CD4-positive, alpha-beta T cell treated with Interleukin-4 for 4 hours (primary cell): Measurements from ENCODE around the gene C8G.

ENCODE experiments used
- DNase-seq: peaks from one replicate; pipeline ENCODE4 v3.0.0-alpha.2; 2020

C8G gene

DNA sequence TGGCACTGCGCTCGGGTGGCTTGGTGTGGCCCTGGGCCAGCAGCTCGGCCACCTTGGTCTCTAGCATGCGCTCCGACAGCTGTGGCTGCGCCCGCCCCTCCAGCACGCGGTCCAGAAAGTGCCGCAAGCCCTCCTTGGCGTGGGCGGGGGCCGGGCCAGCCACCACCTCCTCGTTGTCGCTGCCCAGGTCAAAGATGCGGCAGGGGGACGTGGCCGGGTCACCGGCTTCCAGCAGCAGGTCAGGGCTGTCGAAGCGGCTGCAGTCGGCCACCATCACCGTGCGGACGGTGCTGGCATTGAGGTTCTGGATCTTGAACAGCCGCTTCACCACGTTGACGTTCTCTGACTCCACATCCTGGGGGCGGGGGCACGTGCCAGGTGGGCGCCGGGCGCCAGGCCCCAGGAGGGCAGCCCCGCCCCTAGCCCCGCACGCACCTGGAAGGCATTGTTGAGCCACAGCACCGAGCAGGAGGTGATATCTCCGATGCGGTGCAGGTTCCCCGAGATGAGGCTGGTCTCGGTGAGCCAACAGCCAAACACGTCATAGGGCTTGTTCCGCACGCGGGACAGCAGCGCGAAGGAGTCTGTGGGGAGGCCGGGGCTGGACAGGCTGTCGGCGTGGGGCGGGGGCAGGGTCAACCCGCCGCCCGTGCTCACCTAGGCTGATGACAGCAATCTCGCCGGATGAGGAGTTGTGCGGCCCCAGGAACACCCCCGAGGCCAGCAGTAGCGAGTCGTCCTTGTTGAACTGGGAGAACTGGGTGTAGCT is 2.7 kb upstream of the C8G start:
- DNase-seq = no peak

DNA sequence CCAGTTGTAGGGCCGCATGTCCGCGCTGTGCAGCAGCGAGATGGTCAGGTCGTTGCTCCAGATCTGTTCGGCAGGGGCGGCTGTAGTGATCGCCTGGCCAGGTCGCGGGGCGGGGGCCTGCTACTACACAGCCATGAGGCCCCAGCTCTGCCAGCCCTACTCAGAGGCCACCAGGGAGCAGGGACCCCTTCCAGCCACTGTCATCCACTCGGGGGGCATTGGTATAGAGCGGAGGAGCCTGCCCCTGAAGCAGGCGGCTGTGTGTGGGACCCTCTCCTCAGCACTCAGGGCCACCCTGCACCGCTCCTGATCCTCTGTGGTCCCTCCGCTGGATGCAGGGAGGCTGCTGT is 2.2 kb upstream of the C8G start:
- no peak for DNase-seq

DNA sequence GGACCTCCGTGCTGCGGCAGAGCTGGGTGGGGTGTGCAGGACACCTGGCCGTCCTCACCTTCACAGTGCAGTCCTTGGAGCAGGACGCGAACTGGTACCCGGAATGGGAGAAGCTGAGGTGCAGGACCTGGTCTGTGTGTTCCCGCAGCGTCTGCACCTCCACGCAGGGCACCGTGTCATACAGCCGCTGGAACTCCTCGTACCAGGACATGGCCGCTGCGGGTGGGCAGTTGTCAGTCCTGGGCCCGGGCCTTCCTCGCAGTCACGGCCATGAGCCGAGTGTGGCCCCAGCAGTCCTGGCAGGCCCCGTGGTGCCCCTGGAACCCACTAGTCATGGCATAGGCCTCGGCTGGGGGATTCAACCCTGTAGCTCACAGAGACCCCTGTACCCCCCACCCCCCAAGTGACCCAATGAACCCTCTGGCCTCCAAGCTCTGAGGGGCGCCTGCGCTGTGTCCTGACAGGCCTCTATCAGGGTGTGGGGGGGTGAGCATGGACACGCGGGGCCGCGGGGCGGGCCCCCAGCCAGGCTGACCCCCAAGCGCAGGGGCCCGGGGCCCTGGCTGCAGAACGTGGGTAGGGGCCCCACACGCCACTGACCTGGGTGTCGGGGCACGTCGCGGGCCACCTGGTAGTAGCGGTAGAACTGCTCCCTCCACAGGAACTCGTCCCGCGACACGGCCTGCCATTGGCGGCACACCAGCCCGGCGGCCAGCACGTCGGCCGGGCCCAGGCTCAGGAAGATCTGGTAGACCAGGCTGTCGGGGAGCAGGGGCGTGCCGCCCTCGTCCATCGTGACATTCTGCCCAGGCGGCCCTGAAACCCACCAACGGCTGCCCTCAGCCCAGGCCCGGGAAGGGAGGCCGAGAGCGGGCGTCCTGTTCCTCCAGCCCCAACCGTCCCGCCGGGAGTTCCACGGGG is 1.5 kb upstream of the C8G start:
- no peak for DNase-seq

DNA sequence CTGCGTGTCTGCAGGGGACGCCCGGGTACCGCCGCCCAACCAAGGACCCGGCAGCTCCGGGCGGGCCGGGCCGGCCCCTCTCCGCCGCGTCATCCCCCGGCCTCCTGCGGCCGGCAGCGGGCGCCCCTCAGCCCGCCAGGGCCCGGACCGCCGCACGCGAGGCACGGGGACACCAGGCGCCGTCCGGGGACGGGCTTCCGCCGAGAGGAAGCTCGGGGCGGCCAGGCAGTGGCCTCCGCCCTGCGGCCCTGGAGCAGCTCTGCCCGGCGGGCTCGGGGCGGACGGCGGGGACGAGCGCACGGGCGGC is 878 bp upstream of the C8G start:
- no peak for DNase-seq

DNA sequence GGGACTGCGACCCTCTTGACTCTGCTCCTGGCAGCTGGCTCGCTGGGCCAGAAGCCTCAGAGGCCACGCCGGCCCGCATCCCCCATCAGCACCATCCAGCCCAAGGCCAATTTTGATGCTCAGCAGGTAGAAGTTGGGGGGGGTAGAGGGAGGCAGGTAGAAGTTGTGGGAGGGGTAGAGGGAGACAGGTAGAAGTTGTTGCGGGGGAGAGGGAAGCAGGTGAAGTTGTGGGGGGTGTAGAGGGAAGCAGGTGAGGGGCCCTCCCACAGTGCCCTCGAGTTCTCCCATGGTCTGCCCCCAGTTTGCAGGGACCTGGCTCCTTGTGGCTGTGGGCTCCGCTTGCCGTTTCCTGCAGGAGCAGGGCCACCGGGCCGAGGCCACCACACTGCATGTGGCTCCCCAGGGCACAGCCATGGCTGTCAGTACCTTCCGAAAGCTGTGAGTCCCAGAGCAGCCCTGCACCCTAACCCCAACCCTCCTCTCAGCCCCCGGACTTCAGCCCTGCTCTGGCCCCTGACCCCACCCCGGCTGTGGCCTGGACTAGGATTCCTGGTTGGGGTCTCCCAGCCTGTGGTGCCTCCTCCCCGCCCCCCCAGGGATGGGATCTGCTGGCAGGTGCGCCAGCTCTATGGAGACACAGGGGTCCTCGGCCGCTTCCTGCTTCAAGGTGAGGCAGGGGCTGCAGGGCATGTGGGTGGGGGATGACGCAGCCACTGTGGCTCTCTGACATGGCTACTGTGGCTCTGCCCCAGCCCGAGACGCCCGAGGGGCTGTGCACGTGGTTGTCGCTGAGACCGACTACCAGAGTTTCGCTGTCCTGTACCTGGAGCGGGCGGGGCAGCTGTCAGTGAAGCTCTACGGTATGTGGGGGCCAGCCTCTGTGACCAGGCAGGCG is 537 bp downstream of the C8G start:
- no peak for DNase-seq

DNA sequence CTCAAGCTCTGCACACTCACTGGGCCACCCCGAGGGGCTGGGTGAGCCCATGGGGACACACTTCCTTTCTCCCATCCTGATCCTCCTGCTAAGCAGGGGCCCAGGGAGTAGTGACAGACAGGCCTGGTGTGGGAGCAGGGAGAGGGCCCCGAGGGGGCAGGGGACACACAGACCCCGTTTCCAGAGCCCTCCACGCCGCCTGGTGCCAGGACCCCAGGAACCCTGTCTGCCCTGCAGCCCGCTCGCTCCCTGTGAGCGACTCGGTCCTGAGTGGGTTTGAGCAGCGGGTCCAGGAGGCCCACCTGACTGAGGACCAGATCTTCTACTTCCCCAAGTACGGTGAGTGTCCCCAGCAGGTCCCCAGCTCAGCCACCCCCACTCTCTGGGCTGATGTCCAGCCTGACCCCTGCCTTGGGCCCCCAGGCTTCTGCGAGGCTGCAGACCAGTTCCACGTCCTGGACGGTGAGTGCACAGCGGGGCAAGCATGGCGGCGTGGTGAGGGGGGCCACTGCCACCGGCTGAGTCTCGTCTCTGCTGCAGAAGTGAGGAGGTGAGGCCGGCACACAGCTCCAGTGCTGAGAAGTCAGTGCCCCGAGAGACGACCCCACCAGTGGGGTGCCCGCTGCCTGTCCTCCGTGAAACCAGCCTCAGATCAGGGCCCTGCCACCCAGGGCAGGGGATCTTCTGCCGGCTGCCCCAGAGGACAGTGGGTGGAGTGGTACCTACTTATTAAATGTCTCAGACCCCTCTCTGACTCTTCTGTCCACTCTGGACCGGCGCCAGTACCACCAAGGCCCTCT is 1.4 kb downstream of the C8G start:
- no peak for DNase-seq

DNA sequence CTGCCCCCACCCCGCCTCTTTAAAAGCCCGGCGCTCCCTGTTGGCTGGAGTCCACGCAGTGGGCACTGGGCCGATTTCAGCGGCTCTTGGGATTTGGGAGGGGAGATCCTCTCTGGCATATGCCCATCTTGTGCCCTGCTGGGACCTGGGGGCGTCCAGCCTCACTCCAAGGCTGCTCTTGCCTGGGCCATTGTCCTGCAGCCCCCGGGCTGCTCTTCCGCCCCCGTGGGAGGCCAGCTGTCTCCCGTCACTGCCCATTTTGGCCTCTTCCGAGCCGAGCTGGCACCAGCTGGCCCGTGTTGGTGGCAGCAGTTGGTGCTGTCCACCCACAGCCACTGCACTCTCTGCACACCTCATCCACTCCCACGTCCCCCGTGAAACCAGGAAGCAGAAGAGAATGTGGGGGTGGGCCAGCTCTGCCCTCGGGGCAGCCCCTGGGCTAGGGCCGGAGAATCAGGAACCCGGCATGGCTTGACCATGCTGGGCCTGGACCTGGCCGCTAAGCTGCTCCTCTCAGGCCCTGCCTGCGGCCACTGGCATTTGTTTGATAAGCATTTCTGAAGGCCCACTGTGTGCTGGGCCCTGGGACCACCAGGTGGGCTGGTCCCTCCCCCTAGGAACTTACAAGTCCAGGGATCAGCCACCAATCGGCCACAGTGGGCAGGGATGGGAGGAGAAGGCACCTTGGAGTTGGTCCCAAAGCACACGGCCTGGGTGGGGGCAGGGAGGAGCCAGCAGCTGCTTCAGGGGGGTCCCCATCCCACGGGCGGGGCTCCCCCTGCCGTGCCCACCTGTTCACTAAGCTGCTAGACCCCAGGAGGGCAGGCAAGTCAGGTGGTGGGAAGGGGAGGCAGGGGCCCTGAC is 2.2 kb downstream of the C8G start:
- DNase-seq = no peak

DNA sequence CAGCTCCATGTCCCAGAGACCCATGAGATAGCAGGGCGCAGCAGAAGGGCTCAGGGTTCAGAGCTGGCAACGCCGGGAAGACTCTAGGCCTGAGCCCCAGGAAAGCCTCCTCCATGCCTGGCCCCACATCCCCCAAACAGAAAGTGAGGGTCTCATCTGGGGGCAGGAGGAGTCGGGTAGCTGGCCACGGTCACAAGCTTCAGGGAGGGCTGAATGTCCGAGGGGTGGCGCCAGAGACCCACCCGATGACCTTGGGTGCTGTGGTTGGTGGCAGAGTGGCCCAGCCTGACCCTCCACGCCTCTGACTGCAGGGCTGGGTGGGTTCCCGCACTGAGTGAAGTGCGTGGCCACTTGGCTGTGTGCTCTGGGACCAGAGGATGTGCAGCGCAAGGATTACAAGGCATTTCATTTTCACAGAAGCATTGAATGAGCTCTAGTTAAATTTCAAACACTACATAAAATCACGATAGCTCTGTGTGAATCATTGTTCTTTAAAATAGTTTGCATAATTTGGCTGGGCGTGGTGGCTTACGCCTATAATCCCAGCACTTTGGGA is 3.0 kb downstream of the C8G start:
- DNase-seq = no peak

DNA sequence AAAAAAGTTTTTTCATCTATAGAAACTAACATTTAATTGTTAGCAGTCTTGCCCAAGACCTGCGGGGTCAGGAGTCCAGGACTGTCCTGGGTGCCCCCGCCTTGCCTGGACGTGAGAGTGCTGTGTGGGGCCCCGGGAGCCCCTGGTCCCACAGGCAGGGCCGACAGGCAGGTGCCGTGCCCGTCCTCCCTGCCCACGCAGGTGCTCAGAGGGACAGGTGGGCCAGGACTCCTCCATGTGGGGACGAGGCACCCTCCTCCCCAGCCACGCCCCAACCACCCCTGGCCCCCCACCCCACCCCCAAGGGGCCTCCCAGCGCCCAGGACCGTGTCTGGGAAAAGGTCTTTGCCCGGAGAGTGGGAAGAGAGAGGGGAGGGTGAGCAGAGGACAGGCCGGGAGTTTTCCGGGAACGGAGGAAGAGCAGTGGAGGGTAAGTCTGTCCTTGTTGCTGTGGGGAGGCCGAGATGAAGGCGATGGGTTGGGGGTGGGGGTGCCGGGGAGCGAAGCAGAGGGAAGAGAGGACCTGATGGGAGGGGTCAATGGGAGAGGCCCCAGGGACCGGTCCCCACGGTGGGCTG is 4.3 kb downstream of the C8G start:
- no peak for DNase-seq

DNA sequence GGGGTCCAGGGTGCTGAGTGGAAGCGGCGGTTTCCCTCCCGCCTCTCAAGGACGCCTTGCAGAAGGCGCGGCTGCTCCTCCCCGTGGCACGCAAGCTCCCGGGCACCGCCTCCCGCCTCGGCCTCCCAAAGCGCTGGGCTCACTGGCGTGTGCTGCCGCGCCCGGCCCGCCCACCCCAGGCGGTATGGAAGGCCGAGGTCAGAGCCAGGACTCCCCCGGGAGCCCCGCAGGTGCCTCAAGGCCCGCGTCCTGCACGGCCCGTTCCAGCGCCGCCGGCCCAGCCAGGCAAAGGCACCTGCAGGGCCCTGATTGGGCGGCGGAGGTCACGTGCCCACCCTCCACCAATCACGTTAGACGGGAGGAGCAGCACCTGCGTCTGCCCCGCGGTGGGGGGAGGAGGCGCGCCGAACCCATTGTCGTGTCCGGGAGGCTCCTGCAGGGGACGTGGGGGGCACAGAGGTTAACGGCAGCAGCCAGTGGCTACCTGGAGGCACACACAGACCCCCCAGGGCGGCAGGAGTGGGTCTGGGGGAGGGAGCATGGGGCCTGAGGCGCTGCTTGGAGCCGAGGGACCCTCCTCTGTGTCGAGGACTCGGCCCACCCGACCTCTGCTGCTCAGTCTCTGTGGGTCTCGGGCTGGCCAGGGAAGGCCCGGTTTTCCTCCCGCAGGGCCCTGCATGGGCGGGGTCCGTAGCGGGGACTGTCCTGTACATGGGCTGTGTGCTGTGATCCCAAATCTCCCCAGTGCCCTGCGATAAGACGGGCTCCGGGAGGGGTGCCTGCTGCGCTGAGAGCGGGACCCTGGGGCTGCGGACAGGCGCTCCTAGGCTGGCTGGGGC is 5.0 kb downstream of the C8G start:
- peak; percentile 96 for DNase-seq

DNA sequence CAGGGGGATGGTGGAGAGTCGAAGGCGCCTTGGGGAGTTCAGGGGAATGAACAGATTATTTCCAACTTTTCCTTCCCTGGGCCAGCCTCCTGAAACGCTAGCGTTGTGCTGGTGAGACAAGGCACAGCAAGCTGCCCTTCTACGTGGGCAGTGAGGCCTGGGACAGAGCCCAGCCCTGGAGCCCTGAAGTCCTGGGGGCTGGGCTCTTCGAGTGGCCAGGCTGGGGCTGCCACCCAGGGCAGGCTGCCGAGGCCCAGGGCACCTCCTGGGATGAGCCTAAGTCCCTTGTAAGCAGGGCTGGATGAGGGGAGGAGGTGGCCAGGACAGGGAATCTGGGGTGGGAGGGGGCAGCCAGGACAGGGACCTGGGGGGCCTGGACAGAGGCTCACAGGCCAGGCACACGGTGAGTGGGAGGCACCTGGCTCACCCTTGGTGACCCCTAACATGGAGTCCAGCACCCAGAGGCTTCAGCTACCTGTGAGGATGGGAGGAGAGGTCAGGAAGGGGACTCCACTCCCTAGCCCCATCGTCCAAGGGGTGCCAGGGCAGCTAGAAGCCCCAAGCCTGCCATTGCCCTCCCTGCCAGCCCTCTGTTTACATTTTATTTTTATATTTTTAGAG is 5.7 kb downstream of the C8G start:
- no peak for DNase-seq

DNA sequence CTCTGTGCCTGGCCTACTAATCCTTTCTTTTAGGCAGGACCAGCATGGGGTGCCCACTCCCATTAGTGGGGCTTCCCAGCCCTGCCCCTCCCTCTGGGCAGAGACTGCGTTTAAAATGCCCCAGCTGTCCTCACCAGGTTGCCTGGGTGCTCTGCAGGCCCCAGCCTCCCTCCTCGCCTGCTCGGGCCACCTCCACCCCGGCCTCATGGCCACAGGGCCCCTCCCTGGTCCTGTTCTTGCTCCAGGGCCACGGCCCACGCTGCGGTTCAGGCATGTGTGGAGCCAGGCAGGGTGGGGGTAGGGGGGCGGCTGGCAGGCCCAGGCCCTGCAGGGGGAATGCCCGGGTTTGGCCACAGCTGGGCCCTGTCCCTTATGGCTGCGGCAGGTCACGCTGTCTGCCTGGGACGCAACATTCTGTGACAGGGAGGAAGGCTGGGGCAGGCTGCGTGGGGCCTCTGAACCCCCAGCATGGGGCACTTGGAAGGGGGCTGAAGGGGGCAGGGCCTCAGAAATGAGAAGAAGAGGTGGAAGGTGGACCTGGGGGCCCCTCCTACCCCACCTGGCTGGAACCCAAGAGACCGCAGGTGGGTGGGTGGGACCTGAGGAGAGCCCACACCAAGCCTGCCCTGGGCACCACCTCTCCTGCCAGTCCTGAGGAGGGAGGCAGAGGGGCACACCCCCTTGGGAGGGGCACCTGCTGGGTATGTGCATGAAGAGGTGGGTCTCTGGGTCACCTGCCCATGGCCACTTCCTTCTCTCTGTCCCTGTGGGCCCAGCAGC is 6.7 kb downstream of the C8G start, which contains the start of gene LCN12:
LCN12 (plus strand) TSS at position 733 of the 780 bp plus-strand sequence. CDS start 55 bp downstream, outside the sequence.
- DNase-seq = no peak

DNA sequence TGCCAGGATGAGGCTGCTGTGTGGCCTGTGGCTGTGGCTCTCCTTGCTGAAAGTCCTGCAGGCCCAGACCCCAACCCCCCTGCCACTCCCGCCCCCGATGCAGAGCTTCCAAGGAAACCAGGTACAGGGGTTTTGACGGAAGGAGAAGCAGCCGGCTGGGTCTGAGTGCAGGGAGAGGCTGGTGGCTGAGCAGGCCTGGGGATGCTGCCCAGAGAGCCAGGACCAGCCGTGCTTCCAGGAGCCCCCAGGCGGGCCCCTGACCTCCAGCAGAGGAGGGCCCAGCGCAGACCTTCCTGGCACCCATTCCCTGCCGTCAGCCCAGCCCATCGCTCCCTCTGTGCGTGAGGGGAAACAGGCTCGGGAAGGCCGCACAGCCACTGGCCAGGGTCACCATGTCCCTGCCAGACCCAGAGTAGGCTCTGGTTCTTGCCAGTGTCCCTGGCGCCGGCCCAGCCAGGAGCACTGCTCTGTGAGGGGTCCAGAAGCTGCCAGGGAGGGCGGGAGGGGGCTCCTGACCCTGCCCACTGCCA is 7.3 kb downstream of the C8G start:
- DNase-seq = no peak

DNA sequence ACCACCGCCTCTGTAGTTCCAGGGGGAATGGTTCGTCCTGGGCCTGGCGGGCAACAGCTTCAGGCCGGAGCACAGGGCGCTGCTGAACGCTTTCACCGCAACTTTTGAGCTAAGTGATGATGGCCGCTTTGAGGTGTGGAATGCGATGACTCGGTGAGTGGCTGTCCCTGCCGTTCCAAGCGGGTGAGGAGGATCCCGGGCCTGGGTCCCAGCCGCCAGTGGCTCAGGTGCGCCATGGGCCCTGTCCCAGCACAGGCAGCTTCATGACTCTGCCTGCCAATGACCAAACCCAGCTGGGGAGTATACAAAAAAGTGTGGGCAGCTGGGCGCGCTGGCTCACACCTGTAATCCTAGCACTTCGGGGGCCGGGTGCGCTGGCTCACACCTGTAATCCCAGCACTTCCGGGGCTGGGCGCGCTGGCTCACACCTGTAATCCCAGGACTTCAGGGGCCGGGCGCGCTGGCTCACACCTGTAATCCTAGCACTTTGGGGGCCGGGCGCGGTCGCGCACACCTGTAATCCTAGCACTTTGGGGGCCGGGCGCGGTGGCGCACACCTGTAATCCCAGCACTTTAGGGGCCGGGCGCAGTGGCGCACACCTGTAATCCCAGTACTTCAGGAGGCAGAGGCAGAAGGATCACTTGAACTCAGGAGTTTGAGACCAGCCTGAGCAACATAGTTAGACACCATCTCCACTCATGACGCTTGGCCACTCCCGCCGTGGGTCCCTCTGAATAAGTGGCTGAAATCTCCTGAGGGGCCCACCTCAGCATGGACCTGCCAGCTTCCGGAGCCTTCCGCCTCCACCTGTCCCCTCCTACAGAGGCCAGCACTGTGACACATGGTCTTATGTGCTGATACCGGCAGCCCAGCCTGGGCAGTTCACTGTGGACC is 8.1 kb downstream of the C8G start:
- DNase-seq = no peak

DNA sequence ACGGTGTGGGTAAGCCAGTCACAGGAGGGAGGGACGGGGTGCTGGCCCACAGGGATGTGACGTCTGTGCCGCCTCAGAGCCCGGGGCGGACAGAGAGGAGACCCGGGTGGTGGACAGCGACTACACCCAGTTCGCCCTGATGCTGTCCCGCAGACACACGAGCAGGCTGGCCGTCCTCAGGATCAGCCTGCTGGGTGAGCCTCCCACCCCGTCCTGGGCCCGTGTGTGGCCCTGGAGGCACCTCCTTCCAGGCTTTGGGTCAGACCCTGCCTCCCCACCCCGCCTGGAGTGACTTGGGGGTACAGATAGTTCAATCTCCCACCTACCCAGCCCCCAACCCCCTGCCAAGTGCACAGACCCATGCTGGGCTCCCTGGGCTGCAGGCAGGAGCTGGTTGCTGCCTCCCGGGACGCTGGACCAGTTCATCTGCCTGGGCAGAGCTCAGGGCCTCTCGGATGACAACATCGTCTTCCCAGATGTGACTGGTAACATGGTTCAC is 8.8 kb downstream of the C8G start:
- DNase-seq = no peak

DNA sequence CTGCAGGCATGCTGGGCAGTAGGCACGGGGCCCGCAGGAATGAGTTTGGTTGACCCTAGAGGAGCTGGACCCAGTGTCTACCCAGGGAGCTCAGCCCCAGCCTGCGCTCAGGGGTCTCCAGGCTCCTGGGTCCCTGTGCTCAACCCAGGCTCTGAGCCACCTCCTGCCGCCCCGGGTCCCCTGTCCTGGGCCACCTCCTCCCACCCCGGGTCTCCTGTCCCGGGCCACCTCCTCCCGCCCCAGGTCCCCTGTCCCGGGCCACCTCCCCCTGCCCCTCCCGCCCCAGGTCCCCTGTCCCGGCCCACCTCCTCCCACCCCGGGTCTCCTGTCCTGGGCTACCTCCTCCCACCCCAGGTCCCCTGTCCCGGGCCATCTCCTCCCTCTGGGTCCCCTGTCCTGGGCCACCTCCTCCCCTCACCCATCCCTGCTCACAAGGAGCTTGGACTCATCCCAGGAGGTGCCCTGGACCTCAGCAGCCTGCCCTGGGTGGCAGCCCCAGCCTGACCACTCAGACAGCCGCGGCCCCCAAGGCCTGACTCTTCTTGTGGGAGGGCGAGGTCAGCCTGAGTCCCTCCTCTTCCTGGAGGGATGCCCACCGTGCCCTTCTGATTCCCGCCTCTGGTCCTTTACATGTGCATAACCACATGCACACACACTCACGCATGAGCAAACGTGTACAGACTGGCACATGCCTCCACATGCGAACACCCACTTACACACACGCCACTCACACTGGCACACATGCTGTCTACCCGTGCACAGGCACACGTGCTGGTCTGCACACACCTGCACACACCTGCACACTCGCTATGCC is 9.4 kb downstream of the C8G start:
- DNase-seq = no peak
